ENCODE measurements around the gene HPS5. TPM values are rescaled to one million over a fixed set of nuclear protein-coding genes. Genes with fewer than 3 reads are reported as not detected.

Gene HPS5
- total and polyA plus RNA-seq, 2 donors (not counting 3 experiments of a cell fraction or from before 2014, with no cell fraction given): 4.7 to 14.1 TPM

DNA sequence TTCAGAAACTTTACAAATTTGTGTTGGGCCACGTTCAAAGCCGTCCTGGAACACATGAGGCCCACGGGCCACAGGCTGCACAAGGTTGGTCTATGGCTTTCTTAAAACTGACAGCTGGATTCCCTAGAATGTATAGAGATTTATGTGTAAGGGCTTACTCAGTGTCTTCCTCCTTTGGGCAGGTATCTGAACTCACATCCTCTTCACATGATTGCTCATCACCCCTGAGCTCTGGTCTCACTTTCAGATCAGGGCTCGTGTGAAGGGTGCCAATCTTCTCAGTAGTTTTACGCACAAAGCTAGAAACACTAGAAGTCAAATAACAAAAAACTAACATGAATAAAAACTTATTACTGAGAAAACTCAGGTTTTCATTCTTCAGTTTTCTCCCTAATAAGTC is 27.1 kb downstream of the HPS5 start:
- no peaks in the 10 kb centered on the region for H3K9me3 ChIP-seq (replicated peaks; ENCODE audit: control insufficient read depth, insufficient read depth, low read length)
- H3K4me1 ChIP-seq (ENCODE audit: control insufficient read depth, extremely low read depth, insufficient read depth, low read length): no peaks in the 10 kb centered on the region
- no peaks in the 10 kb centered on the region for H3K27me3 ChIP-seq (ENCODE audit: control insufficient read depth in 2 of 2, insufficient read depth in 2 of 2, low read length in 2 of 2)
- no peaks in the 10 kb centered on the region for H4K20me1 ChIP-seq (replicated peaks; ENCODE audit: control insufficient read depth, extremely low read depth, insufficient read depth, low read length)
- no peak overlapping the region for H3K4me2 ChIP-seq (ENCODE audit: insufficient read depth, low read length)
- peaks cover 13 to 16% of the 10 kb centered on the region in 2 experiments for H3K36me3 ChIP-seq (ENCODE audit: control insufficient read depth in 2 of 2, extremely low read depth in 1 of 2, insufficient read depth in 2 of 2, low read length in 2 of 2)
- POLR2A ChIA-PET: interaction anchor here (0.5 kb wide), 1 partner anchor 8 kb away, joined by 3 read pairs; no protein-coding TSS in a partner anchor
- H2AFZ ChIP-seq (ENCODE audit: low read depth, low read length): no peak overlapping the region
- no peaks in the 10 kb centered on the region for H3K9me1 ChIP-seq (replicated peaks; ENCODE audit: control insufficient read depth, extremely low read depth, insufficient read depth, low read length)
- FAIRE-seq (no peak), DNase-seq (ENCODE audit: low read depth, low spot score) (no peak)
- no peaks in the 10 kb centered on the region for H3K79me2 ChIP-seq (ENCODE audit: control insufficient read depth, insufficient read depth, low read length)
- CTCF ChIA-PET: interaction anchor here (0.8 to 2.0 kb wide), 2 partner anchors 13 to 51 kb away, joined by 3 to 5 read pairs; no protein-coding TSS in a partner anchor
- no peak for TF ChIP-seq POLR2AphosphoS5 (IDR thresholded peaks at IDR 0.05; ENCODE audit: insufficient read depth, low read depth, low read length)
- TF ChIP-seq GATA2 (IDR thresholded peaks at IDR 0.05; ENCODE audit: insufficient read depth, insufficient read length, low read depth, low read length): no peak
- TF ChIP-seq, protein P1, sequence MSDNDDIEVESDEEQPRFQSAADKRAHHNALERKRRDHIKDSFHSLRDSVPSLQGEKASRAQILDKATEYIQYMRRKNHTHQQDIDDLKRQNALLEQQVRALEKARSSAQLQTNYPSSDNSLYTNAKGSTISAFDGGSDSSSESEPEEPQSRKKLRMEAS (IDR thresholded peaks at IDR 0.05; ENCODE audit: insufficient read depth, insufficient read length): no peak
- TF ChIP-seq, protein P2, sequence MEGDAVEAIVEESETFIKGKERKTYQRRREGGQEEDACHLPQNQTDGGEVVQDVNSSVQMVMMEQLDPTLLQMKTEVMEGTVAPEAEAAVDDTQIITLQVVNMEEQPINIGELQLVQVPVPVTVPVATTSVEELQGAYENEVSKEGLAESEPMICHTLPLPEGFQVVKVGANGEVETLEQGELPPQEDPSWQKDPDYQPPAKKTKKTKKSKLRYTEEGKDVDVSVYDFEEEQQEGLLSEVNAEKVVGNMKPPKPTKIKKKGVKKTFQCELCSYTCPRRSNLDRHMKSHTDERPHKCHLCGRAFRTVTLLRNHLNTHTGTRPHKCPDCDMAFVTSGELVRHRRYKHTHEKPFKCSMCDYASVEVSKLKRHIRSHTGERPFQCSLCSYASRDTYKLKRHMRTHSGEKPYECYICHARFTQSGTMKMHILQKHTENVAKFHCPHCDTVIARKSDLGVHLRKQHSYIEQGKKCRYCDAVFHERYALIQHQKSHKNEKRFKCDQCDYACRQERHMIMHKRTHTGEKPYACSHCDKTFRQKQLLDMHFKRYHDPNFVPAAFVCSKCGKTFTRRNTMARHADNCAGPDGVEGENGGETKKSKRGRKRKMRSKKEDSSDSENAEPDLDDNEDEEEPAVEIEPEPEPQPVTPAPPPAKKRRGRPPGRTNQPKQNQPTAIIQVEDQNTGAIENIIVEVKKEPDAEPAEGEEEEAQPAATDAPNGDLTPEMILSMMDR (IDR thresholded peaks at IDR 0.05; ENCODE audit: extremely low read depth in 1 of 2, insufficient read depth in 1 of 2, low read depth in 1 of 2, low read length in 2 of 2): no peak
- no peak for TF ChIP-seq JUN (IDR thresholded peaks at IDR 0.05; ENCODE audit: borderline replicate concordance, insufficient read depth, insufficient read length, low read depth)
- TF ChIP-seq FOS (IDR thresholded peaks at IDR 0.05; ENCODE audit: borderline replicate concordance, insufficient read depth, low read length): no peak
- no peak for TF ChIP-seq POLR2A (IDR thresholded peaks at IDR 0.05; ENCODE audit: low read depth, low read length)
- TF ChIP-seq EZH2 (IDR thresholded peaks at IDR 0.05; ENCODE audit: borderline replicate concordance, low read depth, low read length, severe bottlenecking): no peak
- no peak for TF ChIP-seq MYC (IDR thresholded peaks at IDR 0.05; ENCODE audit: low read depth, low read length)
- dilution Hi-C loops (cut with MboI; ENCODE audit: extremely low pct_ligation_motif_present, low sequenced_read_pairs): no loop called here
- H3K4me3 ChIP-seq (replicated peaks in 1 of 3; ENCODE audit: insufficient read depth in 1 of 3, low read depth in 1 of 3, low read length in 3 of 3): no peak overlapping the region
- no peak overlapping the region for H3K9ac ChIP-seq (replicated peaks; ENCODE audit: extremely low read depth, insufficient read depth, low read length)
- H3K27ac ChIP-seq (ENCODE audit: insufficient read depth, low read depth, low read length): no peak overlapping the region
- intact Hi-C loops (cut with micrococcal nuclease): no loop called here
- BruUV-seq (replicated peaks): no TSS peak

All from endothelial cell of umbilical vein (primary cell).